CD8-positive, alpha-beta memory T cell (primary cell): Measurements from ENCODE around the gene IVD. TPM values are rescaled to one million over a fixed set of nuclear protein-coding genes. Genes with fewer than 3 reads are reported as not detected.
A peak's percentile ranks its signal among the peaks of the same experiment; 100 is the strongest.
"Not testable (repeated sequence)": the region's sequence is repeated elsewhere in the genome, so short reads cannot be mapped to it uniquely, and the experiment has no call there.

Experiments used
- CTCF ChIA-PET: fragments of 350-600 bp; sonication (Branson Sonifier 250); formaldehyde crosslinking; loops from one replicate; lab custom pipeline; 2021; ENCODE audit warnings: antibody characterized with exemption; lab: Charles Lee
- POLR2A ChIA-PET: fragments of 350-600 bp; sonication (Branson Sonifier 250); formaldehyde crosslinking; loops from one replicate; lab custom pipeline; 2021; ENCODE audit warnings: antibody characterized with exemption; lab: Charles Lee
- DNase-seq, 5 donors: peaks; one replicate each; pipeline versions ENCODE4 v3.0.0 to v3.0.0-alpha.2; 2020 to 2022; ENCODE audit warnings: mixed read lengths in 1 of 5
- H3K27ac ChIP-seq: one replicate; pipeline ENCODE4 v1.7.0; 2013; ENCODE audit warnings: low read depth, mild to moderate bottlenecking, low read length, moderate library complexity
- H3K27me3 ChIP-seq: 2 replicates; pipeline ENCODE4 v1.7.0; 2013; ENCODE audit warnings: low read length, mild to moderate bottlenecking; ENCODE audit not compliant: insufficient read depth, poor library complexity, severe bottlenecking
- H3K36me3 ChIP-seq: 2 replicates; pipeline ENCODE4 v1.7.0; 2013; ENCODE audit warnings: mild to moderate bottlenecking, low read length, moderate library complexity; ENCODE audit not compliant: insufficient read depth
- H3K4me1 ChIP-seq: 2 replicates; pipeline ENCODE4 v1.7.0; 2013; ENCODE audit warnings: mild to moderate bottlenecking, low read length, moderate library complexity; ENCODE audit not compliant: insufficient read depth
- H3K4me3 ChIP-seq: 2 replicates; pipeline ENCODE4 v1.7.0; 2013; ENCODE audit warnings: mild to moderate bottlenecking, low read length
- H3K9me3 ChIP-seq: 2 replicates; pipeline ENCODE4 v1.7.0; 2013; ENCODE audit warnings: mild to moderate bottlenecking, low read length
- H3K27ac Mint-ChIP-seq, 8 donors: one replicate each; pipeline ENCODE4 v1.8.0; 2020 to 2021; ENCODE audit warnings: mixed read lengths in 8 of 8, mild to moderate bottlenecking in 6 of 8, inconsistent platforms in 3 of 8, moderate library complexity in 3 of 8
- H3K27me3 Mint-ChIP-seq, 2 donors: one replicate each; pipeline ENCODE4 v1.8.0; 2020 to 2021; ENCODE audit warnings: mixed read lengths in 2 of 2, mild to moderate bottlenecking in 1 of 2, moderate library complexity in 1 of 2
- H3K36me3 Mint-ChIP-seq, 3 donors: one replicate each; pipeline ENCODE4 v1.8.0; 2020 to 2021; ENCODE audit warnings: mixed read lengths in 3 of 3, inconsistent platforms in 1 of 3, mild to moderate bottlenecking in 1 of 3
- H3K4me1 Mint-ChIP-seq, 3 donors: one replicate each; pipeline ENCODE4 v1.8.0; 2020 to 2021; ENCODE audit warnings: mixed read lengths in 3 of 3, inconsistent platforms in 1 of 3, mild to moderate bottlenecking in 1 of 3
- H3K4me3 Mint-ChIP-seq, 7 donors: one replicate each; pipeline ENCODE4 v1.8.0; 2020 to 2021; ENCODE audit warnings: mixed read lengths in 7 of 7, mild to moderate bottlenecking in 6 of 7, moderate library complexity in 4 of 7, inconsistent platforms in 2 of 7
- H3K9me3 Mint-ChIP-seq, 5 donors: one replicate each; pipeline ENCODE4 v1.8.0; 2020 to 2022; ENCODE audit warnings: mixed read lengths in 5 of 5, mild to moderate bottlenecking in 3 of 5, moderate library complexity in 2 of 5, inconsistent platforms in 1 of 5
- polyA plus RNA-seq: library from polyadenylated mRNA; unstranded; fragments of 300-500 nt; fragmentation: Illumina TruSeq; gene quantifications from one replicate; pipeline ENCODE4 v1.2.3, GENCODE V29; 2021
- total RNA-seq, 2 experiments: library from RNA; stranded (reverse); gene quantifications; one replicate each; pipeline ENCODE4 v1.2.3, GENCODE V29; 2021

The IVD gene
- total and polyA plus RNA-seq, 3 experiments from 2014 or later, result 56.0 to 80.1 (median 68.5) TPM

GRCh38 chr15:40449275-40449674 is 43.7 kb downstream of the IVD start:
- Histone ChIP-seq H3K4me3 (no peak overlapping the region), H3K27ac (no peak overlapping the region), H3K9me3 (no peaks in the 10 kb centered on the region), H3K36me3 (no peaks in the 10 kb centered on the region), H3K27me3 (no peaks in the 10 kb centered on the region), H3K4me1 (peaks cover 79% of the 10 kb centered on the region)
- Mint-ChIP-seq H3K27me3 (no peaks in the 10 kb centered on the region), H3K4me3 (peak overlapping the region in 1 of 7 donors; percentile 29), H3K4me1 (peaks cover 74 to 87% (median 77%) of the 10 kb centered on the region in 3 donors), H3K27ac (peak overlapping the region in 4 of 8 donors; percentile 49 to 74 (median 58)), H3K9me3 (no peaks in the 10 kb centered on the region), H3K36me3 (peaks cover 0 to 10% (median 0%) of the 10 kb centered on the region in 3 donors)
- ChIA-PET POLR2A (interaction anchor here (0.6 kb wide), 1 partner anchor 12 kb away, joined by 4 read pairs; no protein-coding TSS in a partner anchor), CTCF (interaction anchor here (3.3 kb wide), 1 partner anchor 9 kb away, joined by 16 read pairs; the partner anchor contains the start of gene BAHD1)
- no peak for DNase-seq

- Histone ChIP-seq H3K27me3 (no peaks in the 10 kb centered on the region), H3K4me1 (peaks cover 79% of the 10 kb centered on the region), H3K4me3 (no peak overlapping the region), H3K9me3 (no peaks in the 10 kb centered on the region), H3K27ac (no peak overlapping the region), H3K36me3 (no peaks in the 10 kb centered on the region)
- Mint-ChIP-seq H3K27ac (peak overlapping the region; percentile 34 to 85 (median 58)), H3K36me3 (peaks cover 0 to 10% (median 0%) of the 10 kb centered on the region in 3 donors), H3K9me3 (no peaks in the 10 kb centered on the region), H3K27me3 (no peaks in the 10 kb centered on the region), H3K4me1 (peaks cover 72 to 87% (median 77%) of the 10 kb centered on the region in 3 donors), H3K4me3 (no peak overlapping the region)
- CTCF ChIA-PET, result interaction anchor here (0.6 to 3.3 kb wide), 7 partner anchors 10 to 1156 kb away, joined by 3 to 16 read pairs (median 4); partner anchors contain the start of gene BAHD1
- no peak for DNase-seq
- POLR2A ChIA-PET, result interaction anchor here (5.5 kb wide), 1 partner anchor 8 kb away, joined by 41 read pairs; the partner anchor contains the start of gene BAHD1
Observed at GRCh38 chr15:40450047-40450446, 44.5 kb downstream of the IVD start.

GRCh38 chr15:40451527-40452158 is 46.0 kb downstream of the IVD start:
- ChIA-PET POLR2A (interaction anchor here (0.6 to 5.5 kb wide), 3 partner anchors 10 to 143 kb away, joined by 3 to 41 read pairs (median 3); partner anchors contain the start of gene BAHD1), CTCF (interaction anchor here (1.1 to 3.3 kb wide), 9 partner anchors 9 to 406 kb away, joined by 3 to 16 read pairs (median 4); partner anchors contain the start of gene BAHD1)
- peak overlapping the region; percentile 68 to 98 (median 84) for H3K27ac Mint-ChIP-seq
- Histone ChIP-seq H3K9me3 (no peaks in the 10 kb centered on the region), H3K36me3 (no peaks in the 10 kb centered on the region), H3K27ac (no peak overlapping the region), H3K4me3 (peak overlapping the region; percentile 16), H3K27me3 (no peaks in the 10 kb centered on the region), H3K4me1 (peaks cover 81% of the 10 kb centered on the region)
- H3K4me1 Mint-ChIP-seq, result peaks cover 77 to 90% (median 85%) of the 10 kb centered on the region in 3 donors
- no peak for DNase-seq
- H3K9me3 Mint-ChIP-seq, result no peaks in the 10 kb centered on the region
- peak overlapping the region in 6 of 7 donors; percentile 53 to 88 (median 74) for H3K4me3 Mint-ChIP-seq
- H3K36me3 Mint-ChIP-seq, result peaks cover 0 to 8% (median 0%) of the 10 kb centered on the region in 3 donors
- no peaks in the 10 kb centered on the region for H3K27me3 Mint-ChIP-seq

DNA sequence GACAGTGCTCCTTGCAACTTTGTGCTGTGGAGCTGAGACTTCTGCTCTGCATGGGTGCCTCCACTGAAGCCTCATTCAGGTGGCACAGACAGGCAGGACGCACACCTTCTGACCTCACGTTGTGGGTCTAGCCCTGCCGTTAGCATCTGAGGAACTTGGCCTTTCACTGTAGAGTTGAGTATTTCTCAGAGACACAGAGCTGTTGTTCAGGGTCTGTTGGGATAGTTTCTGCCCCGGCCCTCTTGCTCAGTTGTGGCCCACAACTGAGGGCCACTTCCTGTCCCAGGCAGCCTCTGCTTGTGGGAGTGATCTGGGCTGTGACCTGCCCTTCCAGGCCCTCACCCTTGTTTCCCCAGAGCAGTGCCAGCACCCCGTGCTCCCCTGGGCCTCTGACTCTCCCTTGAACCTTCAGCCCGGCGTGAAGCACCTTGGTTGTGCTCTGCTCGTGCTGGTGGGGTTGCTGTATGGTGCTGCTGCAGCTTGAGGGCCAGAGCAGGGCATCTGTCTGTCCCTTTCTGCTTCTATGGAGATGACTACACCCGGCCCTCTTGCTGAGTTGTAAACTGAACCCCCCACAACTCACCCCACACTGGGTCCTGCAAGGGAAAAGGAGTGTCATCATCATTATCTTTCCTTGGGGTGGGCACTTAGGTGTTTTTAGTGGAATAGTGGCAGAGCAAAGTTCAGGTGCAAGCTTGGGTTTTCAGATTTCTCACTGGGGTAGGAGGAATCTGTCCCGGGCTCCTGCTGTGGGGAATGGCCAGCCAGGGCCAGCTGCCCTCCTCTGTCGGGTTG is 46.9 kb downstream of the IVD start:
- Mint-ChIP-seq H3K27ac (peak overlapping the region; percentile 68 to 91 (median 81)), H3K9me3 (no peaks in the 10 kb centered on the region), H3K4me1 (peaks cover 77 to 92% (median 85%) of the 10 kb centered on the region in 3 donors), H3K27me3 (no peaks in the 10 kb centered on the region), H3K36me3 (peaks cover 0 to 8% (median 0%) of the 10 kb centered on the region in 3 donors), H3K4me3 (peak overlapping the region; percentile 58 to 88 (median 76))
- no peaks in the 10 kb centered on the region for H3K9me3 ChIP-seq
- H3K4me3 ChIP-seq, result peak overlapping the region; percentile 16
- no peaks in the 10 kb centered on the region for H3K36me3 ChIP-seq
- peaks cover 90% of the 10 kb centered on the region for H3K4me1 ChIP-seq
- no peak overlapping the region for H3K27ac ChIP-seq
- no peaks in the 10 kb centered on the region for H3K27me3 ChIP-seq
- DNase-seq, result no peak
- ChIA-PET CTCF (interaction anchor here (0.7 to 3.3 kb wide), 9 partner anchors 10 to 442 kb away, joined by 3 to 16 read pairs (median 6); partner anchors contain the start of genes BAHD1, KNSTRN and VPS18), POLR2A (interaction anchor here (1.1 to 5.5 kb wide), 2 partner anchors 10 to 11 kb away, joined by 3 to 41 read pairs; partner anchors contain the start of gene BAHD1)

DNA sequence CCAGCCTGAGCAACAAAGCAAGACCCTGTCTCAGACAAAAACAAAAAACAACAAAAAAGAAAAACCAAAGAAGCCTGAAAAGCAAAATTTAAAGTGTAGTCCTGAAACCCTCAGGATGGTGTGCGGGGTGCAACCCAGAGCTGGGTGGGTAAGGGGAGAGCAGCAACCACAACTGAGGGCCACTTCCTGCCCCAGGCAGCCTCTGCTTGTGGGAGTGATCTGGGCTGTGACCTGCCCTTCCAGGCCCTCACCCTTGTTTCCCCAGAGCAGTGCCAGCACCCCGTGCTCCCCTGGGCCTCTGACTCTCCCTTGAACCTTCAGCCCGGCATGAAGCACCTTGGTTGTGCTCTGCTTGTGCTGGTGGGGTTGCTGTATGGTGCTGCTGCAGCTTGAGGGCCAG is 48.3 kb downstream of the IVD start:
- Mint-ChIP-seq H3K27ac (peak overlapping the region; percentile 68 to 98 (median 84)), H3K4me3 (peak overlapping the region; percentile 58 to 89 (median 80)), H3K4me1 (peaks cover 72 to 86% (median 76%) of the 10 kb centered on the region in 3 donors)
- ChIA-PET CTCF (interaction anchor here (1.2 to 1.5 kb wide), 2 partner anchors 13 to 131 kb away, joined by 3 to 6 read pairs; partner anchors contain the start of genes BAHD1 and INAFM2), POLR2A (interaction anchor here (1.2 to 5.5 kb wide), 2 partner anchors 12 to 17 kb away, joined by 4 to 41 read pairs; partner anchors contain the start of genes BAHD1 and CHST14)
- not testable (repeated sequence) for H3K27ac ChIP-seq, H3K9me3 Mint-ChIP-seq, H3K9me3 ChIP-seq, H3K36me3 ChIP-seq, H3K36me3 Mint-ChIP-seq, H3K27me3 ChIP-seq, H3K27me3 Mint-ChIP-seq
- Histone ChIP-seq H3K4me3 (peak overlapping the region; percentile 11), H3K4me1 (peaks cover 84% of the 10 kb centered on the region)
- peak in 1 of 5 donors; percentile 45 for DNase-seq

GRCh38 chr15:40454904-40455391 is 49.4 kb downstream of the IVD start:
- H3K4me1 ChIP-seq, result peaks cover 74% of the 10 kb centered on the region
- H3K4me3 ChIP-seq, result peak overlapping the region; percentile 14
- no peak overlapping the region for H3K27ac ChIP-seq
- Mint-ChIP-seq H3K27ac (peak overlapping the region; percentile 39 to 91 (median 78)), H3K4me1 (peaks cover 64 to 79% (median 66%) of the 10 kb centered on the region in 3 donors), H3K36me3 (peaks cover 0 to 16% (median 0%) of the 10 kb centered on the region in 3 donors), H3K4me3 (peak overlapping the region in 5 of 7 donors; percentile 52 to 82 (median 58)), H3K27me3 (no peaks in the 10 kb centered on the region), H3K9me3 (no peaks in the 10 kb centered on the region)
- H3K9me3 ChIP-seq, result no peaks in the 10 kb centered on the region
- ChIA-PET POLR2A (interaction anchor here (1.2 to 5.5 kb wide), 2 partner anchors 13 to 16 kb away, joined by 4 to 41 read pairs; partner anchors contain the start of genes BAHD1 and CHST14), CTCF (interaction anchor here (1.0 to 1.2 kb wide), 3 partner anchors 14 to 132 kb away, joined by 3 to 4 read pairs (median 3); partner anchors contain the start of genes BAHD1 and INAFM2)
- DNase-seq, result no peak
- no peaks in the 10 kb centered on the region for H3K27me3 ChIP-seq
- peaks cover 7% of the 10 kb centered on the region for H3K36me3 ChIP-seq

DNA sequence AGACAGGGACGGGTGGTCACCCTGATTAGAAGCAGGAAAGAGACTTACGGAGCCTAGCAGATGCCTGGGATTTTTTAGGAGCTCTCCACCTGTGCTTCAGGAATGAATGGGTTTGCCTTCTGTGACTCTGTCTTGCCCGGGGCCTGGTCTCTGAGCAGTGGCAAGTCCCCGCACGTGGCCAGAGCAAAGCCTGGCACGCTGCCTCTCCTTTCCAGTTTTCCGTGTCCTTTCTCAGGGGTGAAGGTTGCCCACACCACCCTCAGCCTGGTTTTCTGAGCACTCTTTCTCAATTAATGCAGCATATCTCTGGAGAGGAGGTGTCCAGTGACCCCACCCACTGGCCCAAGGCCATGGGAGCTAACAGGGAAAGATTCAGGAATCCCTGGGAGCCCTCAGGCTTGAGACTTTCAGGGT is 50.7 kb downstream of the IVD start:
- no peak for DNase-seq
- Mint-ChIP-seq H3K4me1 (peaks cover 53 to 72% (median 54%) of the 10 kb centered on the region in 3 donors), H3K4me3 (no peak overlapping the region), H3K36me3 (peaks cover 0 to 27% (median 0%) of the 10 kb centered on the region in 3 donors), H3K27ac (peak overlapping the region in 4 of 8 donors; percentile 15 to 61 (median 50)), H3K27me3 (no peaks in the 10 kb centered on the region), H3K9me3 (no peaks in the 10 kb centered on the region)
- H3K4me1 ChIP-seq, result peaks cover 62% of the 10 kb centered on the region
- no peak overlapping the region for H3K4me3 ChIP-seq
- no peak overlapping the region for H3K27ac ChIP-seq
- no peaks in the 10 kb centered on the region for H3K9me3 ChIP-seq
- peaks cover 14% of the 10 kb centered on the region for H3K36me3 ChIP-seq
- no peaks in the 10 kb centered on the region for H3K27me3 ChIP-seq
- POLR2A ChIA-PET, result no interaction called here
- CTCF ChIA-PET, result interaction anchor here (1.2 to 1.5 kb wide), 3 partner anchors 14 to 50 kb away, joined by 3 to 4 read pairs (median 3); no protein-coding TSS in a partner anchor
